ENCODE results near the gene FOXI3.

The FOXI3 gene
- total RNA-seq: 0 to 0.07 reads per million in 2 donors

DNA sequence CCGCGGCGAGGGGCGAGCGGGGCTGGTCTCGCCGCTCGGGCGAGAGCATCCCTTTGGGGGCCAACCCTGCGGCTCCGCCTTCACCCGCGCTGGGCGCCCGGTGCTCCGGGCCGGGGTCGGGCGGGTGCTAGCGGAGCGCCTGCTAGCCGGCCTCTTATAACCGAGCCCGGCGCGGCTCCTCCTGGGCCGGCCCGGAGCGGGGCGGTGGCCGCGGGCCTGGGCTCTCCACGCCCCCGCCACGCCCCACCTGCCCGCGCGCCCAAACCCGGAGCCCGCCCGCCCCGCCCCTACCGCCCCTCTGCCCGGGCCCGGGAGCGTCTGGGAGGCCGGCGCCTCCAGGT lies at the start of gene FOXI3:
FOXI3 (minus strand) TSS at position 129 of the 341 bp plus-strand sequence. CDS start 158 bp downstream, outside the sequence.
- no peak for DNase-seq

DNA sequence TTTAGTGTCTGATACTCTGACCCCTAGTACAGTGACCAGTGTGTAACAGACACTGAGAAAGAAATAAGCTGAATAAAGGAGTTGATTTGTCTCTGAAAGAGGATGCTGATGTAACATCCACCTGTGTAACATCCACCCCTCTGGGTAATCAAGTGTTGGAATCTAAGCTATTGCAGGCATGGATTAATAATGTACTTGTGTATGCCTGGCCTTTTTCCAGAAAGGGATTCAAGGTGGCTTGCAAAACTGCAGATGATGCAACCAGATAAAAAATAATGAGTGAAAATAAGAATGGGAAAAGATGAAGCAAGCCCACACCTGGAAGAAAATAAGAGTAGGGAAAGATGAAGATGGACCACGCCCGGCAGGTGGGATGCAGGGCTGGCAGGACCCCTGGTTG lies 48.2 kb upstream of the FOXI3 start:
- no peak for DNase-seq

DNA sequence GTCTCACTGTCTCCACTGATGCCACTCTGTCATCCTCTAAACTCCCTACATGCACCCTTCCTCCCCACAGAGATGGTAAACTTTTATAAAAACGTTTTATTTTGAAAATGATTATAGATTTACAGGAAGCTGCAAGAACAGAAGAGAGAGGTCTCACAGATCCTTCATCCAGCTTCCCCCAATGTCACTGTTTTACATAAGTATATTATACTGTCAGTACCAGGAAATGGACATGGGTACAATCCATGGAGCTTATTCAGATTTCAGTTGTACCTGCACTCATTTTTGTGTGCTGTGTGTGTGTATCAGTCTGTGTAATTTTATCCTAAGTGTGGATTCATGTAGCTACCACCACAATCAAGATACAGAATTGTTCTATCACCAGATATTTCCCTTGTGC lies 46.7 kb upstream of the FOXI3 start:
- DNase-seq: no peak

DNA sequence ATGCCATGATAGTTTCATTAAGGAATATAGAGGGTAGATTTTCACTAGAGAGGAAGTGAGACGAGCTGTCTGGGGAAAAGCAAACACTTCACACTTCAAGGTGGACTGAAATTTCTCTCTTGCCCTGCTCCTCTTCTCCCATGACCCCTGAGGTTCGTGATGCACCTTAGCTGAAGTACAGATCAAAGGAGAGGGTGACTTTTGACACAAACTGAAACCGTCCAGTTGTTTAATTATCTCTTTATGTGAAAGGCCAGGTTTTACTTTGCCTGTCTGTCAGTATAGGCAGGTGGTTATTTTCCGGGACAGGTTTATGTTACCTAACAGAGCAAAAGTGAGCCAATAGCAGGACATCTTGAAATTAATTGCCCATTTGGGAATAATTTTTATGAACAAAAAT lies 41.0 kb upstream of the FOXI3 start:
- no peak for DNase-seq

- no peak for DNase-seq
Measured at GRCh38 chr2:88492002-88492401, 39.5 kb upstream of the FOXI3 start.

DNA sequence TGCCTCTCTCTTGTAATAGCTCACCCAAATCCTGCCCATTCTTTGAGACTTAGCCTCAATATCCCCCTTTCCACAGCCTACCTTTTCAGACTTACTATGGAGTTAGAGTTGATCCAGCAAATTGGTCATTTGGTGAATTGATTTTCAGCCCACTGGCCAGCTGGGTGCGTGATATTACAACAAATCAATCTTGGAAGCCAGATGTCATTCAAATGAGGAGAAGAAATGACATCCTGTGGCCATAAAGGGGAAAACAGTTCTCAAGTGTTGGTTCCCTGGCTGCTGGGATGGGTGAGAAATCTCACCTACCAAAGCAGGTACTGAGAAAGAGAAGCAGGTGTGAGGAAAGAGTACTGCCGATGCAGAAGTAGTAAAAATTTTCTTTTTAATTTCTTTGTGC lies 36.7 kb upstream of the FOXI3 start:
- no peak for DNase-seq

GRCh38 chr2:88483200-88483599 lies 30.7 kb upstream of the FOXI3 start:
- DNase-seq: no peak

GRCh38 chr2:88481691-88482336 lies 29.3 kb upstream of the FOXI3 start:
- DNase-seq: no peak

DNA sequence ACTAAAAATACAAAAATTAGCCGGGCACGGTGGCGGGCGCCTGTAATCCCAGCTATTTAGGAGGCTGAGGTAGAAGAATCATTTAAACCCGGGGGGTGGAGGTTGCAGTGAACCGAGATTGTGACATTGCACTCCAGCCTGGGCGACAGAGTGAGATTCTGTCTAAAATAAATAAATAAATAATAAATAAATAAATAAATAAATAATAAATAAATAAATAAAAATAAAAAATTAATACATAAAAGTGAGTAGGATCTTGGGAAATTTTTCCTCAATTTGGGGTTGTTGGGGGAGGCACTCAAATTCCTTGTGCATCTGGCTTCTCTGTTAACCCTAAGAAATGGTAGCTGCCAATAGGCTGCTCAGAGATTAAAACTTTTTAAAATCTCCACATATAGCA lies 20.3 kb upstream of the FOXI3 start:
- DNase-seq: no peak

DNA sequence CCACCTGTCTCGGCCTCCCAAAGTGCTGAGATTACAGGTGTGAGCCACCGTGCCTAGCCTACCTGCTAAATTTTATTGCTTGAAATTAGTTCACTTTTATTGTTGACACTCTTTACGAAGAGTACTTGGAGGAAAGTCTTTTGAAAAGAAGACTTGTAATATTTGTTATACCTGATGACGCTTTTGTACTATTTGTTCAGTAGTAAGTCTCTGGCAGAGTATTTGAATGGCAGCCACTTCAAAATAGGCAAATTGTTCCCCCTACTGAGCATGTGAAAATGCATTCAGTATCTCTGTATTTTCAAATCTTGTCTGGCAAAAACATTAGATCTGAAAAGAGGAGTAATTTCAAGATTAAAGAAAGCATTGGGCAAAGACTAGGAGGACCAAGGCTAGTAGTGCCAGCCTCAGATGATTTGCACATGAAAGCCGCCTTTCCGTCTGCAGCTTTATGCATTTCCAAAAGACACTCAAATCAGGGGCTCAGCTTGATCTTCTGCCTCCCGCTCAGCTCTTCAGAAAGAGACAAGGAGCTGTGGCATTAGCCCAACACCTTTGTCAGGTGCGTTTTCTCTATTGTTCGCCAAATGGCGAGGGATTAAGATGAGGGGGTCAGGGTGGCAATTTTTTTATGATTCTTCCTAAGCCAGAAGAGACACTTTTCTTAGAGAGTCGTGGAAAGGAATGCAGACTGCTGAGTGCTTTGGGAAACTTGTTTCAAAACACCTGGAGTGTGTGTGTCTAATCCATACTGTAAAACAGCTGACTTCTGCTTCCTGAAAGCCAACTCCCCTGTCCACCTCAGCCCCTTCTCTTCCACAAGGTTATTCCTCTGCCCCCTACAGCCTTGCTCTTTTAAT lies 18.8 kb upstream of the FOXI3 start:
- DNase-seq: no peak

DNA sequence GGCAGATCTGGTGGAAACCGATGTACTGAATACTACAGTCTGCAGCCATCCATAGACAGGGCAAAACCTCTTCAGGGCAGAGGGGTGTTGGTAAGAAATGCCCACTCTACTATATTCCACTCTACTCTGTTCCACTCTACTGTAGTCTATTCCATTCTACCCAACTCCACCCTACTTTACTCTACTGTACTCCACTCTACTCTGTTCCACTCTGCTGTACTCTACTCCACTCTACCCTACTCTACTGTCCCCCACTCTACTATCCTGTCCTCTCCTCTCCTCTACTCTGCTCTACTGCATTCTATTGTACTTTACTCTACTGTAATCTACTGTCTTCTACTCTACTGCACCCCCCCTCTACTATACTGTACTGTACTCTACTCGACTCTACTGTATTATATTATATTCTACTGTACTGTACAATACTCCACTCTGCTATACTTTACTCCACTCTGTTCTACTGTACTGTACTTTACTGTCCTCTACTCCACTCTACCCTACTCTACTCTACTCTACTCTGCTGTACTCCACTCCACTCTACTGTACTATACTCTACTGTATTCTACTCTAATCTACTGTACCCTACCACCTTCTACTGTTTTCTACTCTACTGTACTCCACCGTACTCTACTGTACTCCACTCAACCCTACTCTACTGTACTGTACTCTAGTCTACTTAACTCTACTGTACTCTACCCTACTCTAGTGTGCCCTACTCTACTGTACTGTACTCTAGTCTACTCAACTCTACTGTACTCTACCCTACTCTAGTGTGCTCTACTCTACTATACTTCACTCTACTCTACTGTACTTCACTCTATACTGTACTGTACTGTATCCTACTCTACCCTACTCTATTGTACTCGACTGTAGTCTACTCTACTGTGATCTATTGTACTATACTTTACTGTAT lies 17.0 kb upstream of the FOXI3 start:
- no peak for DNase-seq

DNA sequence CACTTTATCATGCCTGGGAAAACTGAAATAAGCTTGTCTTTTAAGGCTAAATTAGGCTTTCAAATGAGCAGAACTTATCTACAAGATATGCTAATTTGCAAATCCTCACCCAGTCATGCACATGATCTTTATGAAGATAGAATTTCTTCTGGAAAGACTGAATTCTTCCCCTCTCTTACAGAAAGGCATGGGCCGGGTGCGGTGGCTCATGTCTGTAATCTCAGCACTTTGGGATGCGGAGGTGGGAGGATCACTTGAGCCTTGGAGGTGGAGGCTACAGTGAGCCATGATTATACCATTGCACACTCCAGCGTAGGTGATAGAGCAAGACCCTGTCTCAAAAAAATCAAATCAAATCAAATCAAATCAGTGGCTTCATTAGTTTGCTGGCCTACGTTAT lies 11.7 kb upstream of the FOXI3 start:
- no peak for DNase-seq

GRCh38 chr2:88458633-88459032 lies 6.1 kb upstream of the FOXI3 start:
- no peak for DNase-seq

DNA sequence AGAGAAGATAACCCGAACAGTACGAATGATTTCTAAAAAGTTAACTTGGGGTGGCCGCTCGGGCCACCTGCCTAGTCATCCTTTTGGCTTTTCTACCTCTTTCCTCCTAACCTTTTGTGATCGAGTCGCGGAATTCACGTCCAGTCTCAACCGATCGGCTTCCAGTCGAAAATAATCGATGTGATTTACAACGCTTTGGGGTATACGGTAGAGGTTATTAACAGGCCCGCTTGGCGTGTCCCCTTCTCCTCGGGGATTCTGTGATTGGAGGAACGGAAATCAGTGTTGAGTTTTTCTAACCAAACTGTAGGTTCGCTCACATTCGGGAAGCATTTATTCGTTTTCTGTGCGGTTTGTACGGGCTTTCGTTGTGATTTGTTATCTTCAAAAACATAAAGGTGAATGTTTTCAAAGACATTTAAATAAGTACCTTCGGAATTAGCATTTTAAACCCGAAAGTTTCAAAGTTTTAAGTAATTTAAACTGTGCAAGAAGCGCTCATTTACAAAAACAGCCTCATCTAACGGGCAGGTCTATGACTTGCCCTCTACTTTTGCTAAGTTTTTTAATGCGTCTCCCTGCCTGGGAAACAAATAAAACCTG lies 588 bp upstream of the FOXI3 start:
- DNase-seq: no peak

GRCh38 chr2:88451811-88452564 lies 505 bp downstream of the FOXI3 start:
- no peak for DNase-seq

GRCh38 chr2:88450925-88451810 lies 1.3 kb downstream of the FOXI3 start:
- DNase-seq: no peak

DNA sequence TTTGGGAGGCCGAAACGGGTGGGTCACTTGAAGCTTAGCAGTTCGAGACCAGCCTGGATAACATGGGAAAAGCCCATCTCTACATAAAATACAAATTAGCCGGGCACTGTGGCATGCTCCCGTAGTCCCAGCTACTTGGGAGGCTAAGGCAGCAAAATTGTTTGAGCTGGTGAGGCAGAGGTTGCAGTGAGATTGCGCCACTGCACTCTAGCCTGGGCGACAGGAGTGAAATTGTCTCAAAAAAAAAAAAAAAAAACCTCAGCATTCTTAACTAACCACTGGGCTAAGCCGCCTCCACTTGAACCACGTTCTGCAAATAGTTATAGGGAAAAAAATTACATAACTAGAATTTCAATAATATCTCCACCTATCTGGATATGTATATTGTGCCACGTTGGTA lies 2.3 kb downstream of the FOXI3 start:
- no peak for DNase-seq

DNA sequence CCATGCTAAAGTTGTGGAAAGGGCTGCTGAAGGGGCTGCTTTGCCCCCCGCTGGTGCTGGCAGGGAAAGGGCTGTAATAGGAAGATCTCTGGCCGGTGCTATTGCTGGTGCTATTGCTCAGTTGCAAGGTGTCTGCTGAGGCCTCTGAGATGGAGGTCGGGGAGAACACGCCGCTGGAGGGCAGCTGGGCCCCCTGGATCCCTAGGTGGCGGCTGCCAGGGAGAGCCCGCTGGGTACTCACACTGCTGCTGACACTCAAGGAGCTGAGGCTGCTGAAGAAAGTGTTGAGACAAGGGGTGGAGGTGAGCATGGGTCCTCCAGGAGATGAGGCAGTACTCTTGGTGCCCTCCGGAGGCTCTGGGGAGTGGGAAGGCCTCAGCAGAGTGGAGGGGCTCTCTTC lies 4.2 kb downstream of the FOXI3 start:
- no peak for DNase-seq

DNA sequence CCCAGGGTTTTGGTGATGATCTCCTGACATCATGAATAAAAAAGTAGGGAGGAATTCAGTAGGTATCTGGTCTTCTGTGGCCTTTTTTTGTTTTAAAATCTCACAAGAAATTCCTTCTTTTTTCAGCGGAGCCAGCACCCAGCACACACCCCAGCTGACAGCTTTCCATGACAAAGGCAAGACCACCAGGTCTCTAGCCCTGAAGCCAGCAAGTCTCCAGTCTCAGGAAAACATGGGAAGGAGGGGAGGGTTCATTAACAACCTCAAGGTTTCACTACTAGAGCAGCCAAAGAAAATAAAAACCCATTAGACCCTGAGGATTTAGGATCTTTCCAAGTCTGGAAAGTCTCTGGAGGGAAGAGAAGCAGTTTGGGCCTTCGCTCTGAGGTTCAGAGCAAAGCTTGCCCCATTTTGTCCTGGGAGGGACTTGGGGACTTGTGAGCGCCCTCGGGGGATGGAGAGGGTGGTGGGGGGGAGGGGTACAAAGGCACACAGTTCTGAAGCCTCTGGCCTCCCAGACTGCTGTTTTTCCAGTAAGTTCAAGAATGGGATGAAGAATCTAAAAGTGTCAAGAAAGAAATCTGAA lies 9.0 kb downstream of the FOXI3 start:
- DNase-seq: no peak

DNA sequence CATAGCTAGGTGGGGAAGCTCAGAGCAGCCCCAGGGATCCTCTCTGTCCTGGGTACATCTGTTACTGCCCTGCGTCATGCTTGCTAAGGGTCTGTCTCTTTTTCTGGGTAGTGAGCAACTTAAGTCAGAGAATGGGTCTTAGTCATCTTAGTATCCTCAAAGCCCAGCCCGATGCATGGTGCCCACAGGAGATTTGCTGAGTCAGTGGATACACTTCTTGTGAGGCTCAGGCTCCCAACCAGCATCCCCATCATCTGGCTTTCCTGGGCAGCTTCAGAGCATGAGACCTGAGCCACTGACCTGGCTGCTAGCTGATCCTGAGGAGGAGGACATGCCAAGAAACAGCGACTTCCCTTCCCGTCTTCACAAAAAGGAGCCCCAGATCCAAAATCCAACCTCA lies 10.0 kb downstream of the FOXI3 start:
- no peak for DNase-seq

GRCh38 chr2:88442061-88442460 lies 10.4 kb downstream of the FOXI3 start:
- DNase-seq: no peak

Measured in T-helper 9 cell (primary cell).